Transverse colon (tissue), 4 donors: ENCODE data around the gene PRKG1. TPM values are rescaled to one million over a fixed set of nuclear protein-coding genes. Genes with fewer than 3 reads are reported as not detected.

Source experiments
- DNase-seq: peaks from one replicate; pipeline ENCODE4 v3.0.0-alpha.2; 2019
- H3K27ac ChIP-seq, 4 donors: fragments of 200-600 bp; sonication (generic); 2 replicates each; pipeline ENCODE4 v1.5.1; 2016 to 2018; ENCODE audit warnings: inconsistent platforms in 4 of 4
- H3K27me3 ChIP-seq: fragments of 200-600 bp; sonication (generic); 2 replicates; pipeline ENCODE4 v1.5.1; 2017; ENCODE audit warnings: inconsistent platforms
- H3K36me3 ChIP-seq, 4 donors: fragments of 200-600 bp; sonication (generic); 2 replicates each; pipeline ENCODE4 v1.5.1; 2017 to 2019; ENCODE audit warnings: inconsistent platforms in 4 of 4
- H3K4me1 ChIP-seq, 4 donors: fragments of 200-600 bp; sonication (generic); 2 replicates each; pipeline ENCODE4 v1.5.1; 2017 to 2020; ENCODE audit warnings: inconsistent platforms in 4 of 4
- H3K4me3 ChIP-seq, 4 donors: fragments of 200-600 bp; sonication (generic); 1 replicate in 1 of 4; 2 replicates in 3 of 4; pipeline versions ENCODE4 v1.5.1 to v1.6.1; 2017 to 2019; ENCODE audit warnings: inconsistent platforms in 4 of 4
- H3K9me3 ChIP-seq, 2 donors: fragments of 200-600 bp; sonication (generic); 2 replicates each; pipeline ENCODE4 v1.5.1; 2017 to 2019; ENCODE audit warnings: inconsistent platforms in 2 of 2
- CTCF ChIP-seq, 5 experiments: fragments of 200-600 bp in 3 of 5; fragments of 450-650 bp in 2 of 5; sonication (generic) in 3 of 5; IDR thresholded peaks; 1 replicate in 2 of 5; 2 replicates in 3 of 5; pipeline ENCODE4 v1.5.1; 2016 to 2017; ENCODE audit warnings: antibody characterized with exemption in 5 of 5, inconsistent platforms in 3 of 5, mild to moderate bottlenecking in 2 of 5, moderate library complexity in 1 of 5
- EP300 ChIP-seq: sonication (generic); formaldehyde crosslinking; IDR thresholded peaks from one replicate; pipeline ENCODE4 v1.6.1; 2017; ENCODE audit warnings: antibody characterized with exemption, low read depth
- POLR2A ChIP-seq: fragments of 450-650 bp; IDR thresholded peaks from one replicate; pipeline ENCODE4 v1.6.1; 2016; ENCODE audit warnings: antibody characterized with exemption, mild to moderate bottlenecking, moderate library complexity
- POLR2AphosphoS5 ChIP-seq, 3 donors: sonication (generic); formaldehyde crosslinking; IDR thresholded peaks; one replicate each; pipeline ENCODE4 v1.6.1; 2016; ENCODE audit warnings: antibody characterized with exemption in 3 of 3
- WGBS, 2 donors: methylation state at CpG; one replicate each; pipeline ENCODE4 v1.1.5; 2018; ENCODE audit warnings: low coverage in 1 of 2; 5-methylcytosine and 5-hydroxymethylcytosine counted together
- in situ Hi-C, 4 donors: fragments of 200-750 bp; cut with MboI; loops; one replicate each; pipeline versions ENCODE4 v1.15.0 to v1.15.1; 2017; ENCODE audit warnings: low sequenced_read_pairs in 3 of 4, low pct_ligation_motif_present in 1 of 4, low pct_unique_long_range_greater_than_20kb in 1 of 4
- intact Hi-C: fragments of 100-400 bp; cut with DNase I; formaldehyde crosslinking; loops from one replicate; pipeline ENCODE4 v1.15.1; 2023; ENCODE audit warnings: low total_unique reads
- total RNA-seq, 4 donors: library from RNA; depleted of rRNA; stranded (reverse); fragments of >200 nt; gene quantifications; one replicate each; pipeline ENCODE4 v1.1.0, GENCODE V29; 2016

The PRKG1 gene
- total RNA-seq, 4 donors from 2014 or later, result 17.6 to 30.6 (median 26.9) TPM

- in situ Hi-C loops, result no loop called here
- peaks cover 0 to 8% (median 2%) of the 10 kb centered on the region in 4 donors for H3K4me1 ChIP-seq
- H3K27me3 ChIP-seq, result no peaks in the 10 kb centered on the region
- intact Hi-C loops, result no loop called here
- H3K36me3 ChIP-seq, result no peaks in the 10 kb centered on the region
- no peak for TF ChIP-seq EP300
- TF ChIP-seq POLR2A, result no peak
- TF ChIP-seq POLR2AphosphoS5 (IDR thresholded peaks at IDR 0.05), result no peak
- TF ChIP-seq CTCF (IDR thresholded peaks at IDR 0.05), result no peak
- no peak overlapping the region for H3K27ac ChIP-seq
- peaks cover 0 to 9% of the 10 kb centered on the region in 2 donors for H3K9me3 ChIP-seq
- no peak overlapping the region for H3K4me3 ChIP-seq
- DNase-seq, result no peak
These were observed 597.8 kb downstream of the PRKG1 start for GRCh38 chr10:51672039-51672535.

- in situ Hi-C loops, result no loop called here
- Histone ChIP-seq H3K27me3 (no peaks in the 10 kb centered on the region), H3K9me3 (peaks cover 0 to 9% of the 10 kb centered on the region in 2 donors), H3K4me1 (no peaks in the 10 kb centered on the region), H3K27ac (no peak overlapping the region), H3K4me3 (no peak overlapping the region), H3K36me3 (no peaks in the 10 kb centered on the region)
- intact Hi-C loops, result no loop called here
- no peak for DNase-seq
- TF ChIP-seq CTCF (IDR thresholded peaks at IDR 0.05), result no peak
- TF ChIP-seq POLR2AphosphoS5 (IDR thresholded peaks at IDR 0.05), result no peak
- no peak for TF ChIP-seq EP300
These were observed 600.8 kb downstream of the PRKG1 start for GRCh38 chr10:51675088-51675487.

- no peak for DNase-seq
- intact Hi-C loops, result no loop called here
- Histone ChIP-seq H3K27ac (no peak overlapping the region), H3K36me3 (no peaks in the 10 kb centered on the region), H3K27me3 (no peaks in the 10 kb centered on the region), H3K4me1 (no peaks in the 10 kb centered on the region), H3K9me3 (no peaks in the 10 kb centered on the region), H3K4me3 (no peak overlapping the region)
- WGBS, 2 donors, result 72 to 83% methylated on average over 2 to 6 of the region's 6 CpGs
- TF ChIP-seq POLR2A (no peak), CTCF (IDR thresholded peaks at IDR 0.05) (no peak), POLR2AphosphoS5 (IDR thresholded peaks at IDR 0.05) (no peak), EP300 (no peak)
- in situ Hi-C loops, result no loop called here
These were observed 605.6 kb downstream of the PRKG1 start for GRCh38 chr10:51679841-51680240.

- DNase-seq, result no peak
These were observed 608.9 kb downstream of the PRKG1 start for GRCh38 chr10:51683031-51683691.

More at GRCh38 chr10:51683031-51683691, 608.9 kb downstream of the PRKG1 start:
- WGBS, 2 donors, result 70 to 95% methylated on average over 3 to 4 of the region's 4 CpGs
- Histone ChIP-seq H3K9me3 (no peaks in the 10 kb centered on the region), H3K36me3 (no peaks in the 10 kb centered on the region), H3K27me3 (no peaks in the 10 kb centered on the region), H3K4me1 (no peaks in the 10 kb centered on the region), H3K27ac (no peak overlapping the region), H3K4me3 (no peak overlapping the region)
- intact Hi-C loops, result no loop called here
- in situ Hi-C loops, result no loop called here
- no peak for TF ChIP-seq CTCF (IDR thresholded peaks at IDR 0.05)
- TF ChIP-seq EP300, result no peak
- no peak for TF ChIP-seq POLR2AphosphoS5 (IDR thresholded peaks at IDR 0.05)
- TF ChIP-seq POLR2A, result no peak
